GM18499 (cell line): ENCODE data around the gene MBNL1.
A peak's percentile ranks its signal among the peaks of the same experiment; 100 is the strongest.

Experiments
- ATAC-seq: cut with Tn5 transposase; IDR thresholded peaks from one replicate; pipeline ENCODE4 v1.9.1; 2021; ENCODE audit warnings: moderate number of reproducible peaks; ENCODE audit not compliant: insufficient read depth, unreplicated experiment

MBNL1 gene

GRCh38 chr3:152338159-152338720 is 69.5 kb downstream of the MBNL1 start:
- no peak for ATAC-seq

- ATAC-seq = no peak
Measured at GRCh38 chr3:152339881-152340505, 71.3 kb downstream of the MBNL1 start.

- no peak for ATAC-seq
Measured at GRCh38 chr3:152345233-152345632, 76.5 kb downstream of the MBNL1 start.

GRCh38 chr3:152346058-152346457 is 77.3 kb downstream of the MBNL1 start:
- no peak for ATAC-seq

- no peak for ATAC-seq
Measured at GRCh38 chr3:152346740-152347139, 78.0 kb downstream of the MBNL1 start.

GRCh38 chr3:152348436-152349177 is 79.9 kb downstream of the MBNL1 start:
- ATAC-seq = no peak

- no peak for ATAC-seq
Measured at GRCh38 chr3:152349392-152349791, 80.7 kb downstream of the MBNL1 start.

GRCh38 chr3:152350139-152350538 is 81.4 kb downstream of the MBNL1 start:
- no peak for ATAC-seq

GRCh38 chr3:152350776-152351175 is 82.0 kb downstream of the MBNL1 start:
- ATAC-seq = no peak

GRCh38 chr3:152352554-152352953 is 83.8 kb downstream of the MBNL1 start:
- ATAC-seq = no peak

GRCh38 chr3:152353578-152353977 is 84.8 kb downstream of the MBNL1 start:
- ATAC-seq = no peak

- no peak for ATAC-seq
Measured at GRCh38 chr3:152355744-152356665, 87.3 kb downstream of the MBNL1 start.

- peak; percentile 79 for ATAC-seq
Measured at GRCh38 chr3:152356870-152357276, 88.1 kb downstream of the MBNL1 start.

GRCh38 chr3:152357587-152357986 is 88.9 kb downstream of the MBNL1 start:
- no peak for ATAC-seq

GRCh38 chr3:152359385-152360248 is 90.9 kb downstream of the MBNL1 start:
- ATAC-seq = no peak

- no peak for ATAC-seq
Measured at GRCh38 chr3:152360302-152360701, 91.6 kb downstream of the MBNL1 start.

- ATAC-seq = no peak
Measured at GRCh38 chr3:152360966-152361365, 92.2 kb downstream of the MBNL1 start.

- no peak for ATAC-seq
Measured at GRCh38 chr3:152362086-152362485, 93.4 kb downstream of the MBNL1 start.

GRCh38 chr3:152364237-152364636 is 95.5 kb downstream of the MBNL1 start:
- no peak for ATAC-seq

GRCh38 chr3:152365126-152365525 is 96.4 kb downstream of the MBNL1 start:
- no peak for ATAC-seq
